Fibroblast of lung (primary cell): ENCODE results near the gene SLFN12L. TPM values are rescaled to one million over a fixed set of nuclear protein-coding genes. Genes with fewer than 3 reads are reported as not detected.
A peak's percentile ranks its signal among the peaks of the same experiment; 100 is the strongest.

Experiments used
- DNase-seq, 2 donors: peaks; one replicate each; pipeline versions ENCODE4 v3.0.0 to v3.0.0-alpha.2; 2010; ENCODE audit warnings: low read depth in 2 of 2
- H2AFZ ChIP-seq: 2 replicates; pipeline ENCODE4 v1.5.1; 2012; ENCODE audit warnings: low read length, control low read depth, inconsistent platforms
- H3K27ac ChIP-seq: 2 replicates; pipeline ENCODE4 v1.5.1; 2011; ENCODE audit warnings: low read length, control low read depth; ENCODE audit not compliant: insufficient read depth
- H3K27me3 ChIP-seq: 2 replicates; pipeline ENCODE4 v1.5.1; 2011; ENCODE audit warnings: mild to moderate bottlenecking, low read length; ENCODE audit not compliant: control insufficient read depth, insufficient read depth
- H3K36me3 ChIP-seq: 2 replicates; pipeline ENCODE4 v1.5.1; 2011; ENCODE audit warnings: low read length; ENCODE audit not compliant: control insufficient read depth, insufficient read depth
- H3K4me1 ChIP-seq: 2 replicates; pipeline ENCODE4 v1.5.1; 2011; ENCODE audit warnings: low read length; ENCODE audit not compliant: control insufficient read depth, insufficient read depth; ENCODE audit errors: extremely low read depth
- H3K4me2 ChIP-seq: 2 replicates; pipeline ENCODE4 v1.5.1; 2011; ENCODE audit warnings: low read length, control low read depth; ENCODE audit not compliant: insufficient read depth; ENCODE audit errors: extremely low read depth
- H3K4me3 ChIP-seq, 4 experiments: fragments of 200-600 bp in 1 of 4; sonication (generic) in 1 of 4; replicated peaks in 1 of 4; 2 replicates each; pipeline ENCODE4 v1.5.1; 2011 to 2016; ENCODE audit warnings: low read length in 4 of 4, low read depth in 3 of 4, mild to moderate bottlenecking in 3 of 4, control low read depth in 2 of 4, inconsistent platforms in 1 of 4, mixed read lengths in 1 of 4; ENCODE audit not compliant: insufficient read depth in 1 of 4; ENCODE audit errors: control extremely low read depth in 1 of 4
- H3K79me2 ChIP-seq: 2 replicates; pipeline ENCODE4 v1.5.1; 2012; ENCODE audit warnings: mild to moderate bottlenecking, low read length, inconsistent platforms; ENCODE audit not compliant: control insufficient read depth, insufficient read depth
- H3K9ac ChIP-seq: 2 replicates; pipeline ENCODE4 v1.5.1; 2011; ENCODE audit warnings: mild to moderate bottlenecking, low read length, control low read depth; ENCODE audit not compliant: insufficient read depth
- H3K9me3 ChIP-seq: 2 replicates; pipeline ENCODE4 v1.5.1; 2012; ENCODE audit warnings: low read depth, low read length; ENCODE audit not compliant: control insufficient read depth, insufficient read depth
- H4K20me1 ChIP-seq: 2 replicates; pipeline ENCODE4 v1.5.1; 2011; ENCODE audit warnings: low read length; ENCODE audit not compliant: control insufficient read depth, insufficient read depth; ENCODE audit errors: extremely low read depth
- EZH2 ChIP-seq: IDR thresholded peaks from 2 replicates; pipeline ENCODE4 v1.5.1; 2012; ENCODE audit warnings: low read length, control low read depth, mild to moderate bottlenecking; ENCODE audit errors: missing control alignments
- polyA plus RNA-seq, 2 donors: library from polyadenylated mRNA; depleted of rRNA in 1 of 2; stranded (reverse) in 1 of 2; unstranded in 1 of 2; fragments of >200 nt; gene quantifications; 2 replicates each; pipeline ENCODE4 v1.2.1, GENCODE V29; 2011 to 2012; ENCODE audit warnings: missing spikeins in 1 of 2
- total RNA-seq: library from RNA; depleted of rRNA; stranded (reverse); fragments of >200 nt; gene quantifications from 2 replicates; pipeline ENCODE4 v1.2.1, GENCODE V29; 2014
- TF ChIP-seq, protein P1 (sequence below), 2 donors: IDR thresholded peaks in 1 of 2; conservative IDR thresholded peaks in 1 of 2; 1 replicate in 1 of 2; 2 replicates in 1 of 2; pipeline ENCODE4 v1.5.1; 2011 to 2012; ENCODE audit warnings: low read length in 2 of 2, control low read depth in 1 of 2, inconsistent platforms in 1 of 2, low read depth in 1 of 2, mild to moderate bottlenecking in 1 of 2

SLFN12L gene
- total and polyA plus RNA-seq, 2 donors (not counting 1 experiment from before 2014, with no cell fraction given): 0.09 to 0.17 TPM

DNA sequence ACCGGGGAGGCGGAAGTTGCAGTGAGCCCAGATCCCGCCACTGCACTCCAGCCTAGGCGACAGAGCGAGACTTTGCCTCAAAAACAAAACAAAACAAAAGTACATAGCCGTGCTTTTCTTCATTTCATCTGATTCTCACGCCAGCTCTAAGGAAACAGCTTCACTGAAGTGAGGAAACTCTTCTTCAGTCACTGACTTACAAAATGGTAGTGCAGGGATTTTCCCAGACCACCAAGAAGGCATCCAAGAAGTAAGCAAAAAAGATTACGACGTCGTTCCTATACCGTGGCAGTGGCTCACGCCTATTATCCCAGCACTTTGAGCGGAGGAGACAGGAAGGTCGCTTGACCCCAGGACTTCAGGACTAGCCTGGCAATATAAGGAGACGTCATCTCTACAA is 48.5 kb downstream of the SLFN12L start:
- H2AFZ ChIP-seq: no peak overlapping the region
- H3K4me3 ChIP-seq: no peak overlapping the region
- H3K9me3 ChIP-seq: no peaks in the 10 kb centered on the region
- no peaks in the 10 kb centered on the region for H4K20me1 ChIP-seq
- no peak overlapping the region for H3K4me2 ChIP-seq
- H3K27ac ChIP-seq: no peak overlapping the region
- no peaks in the 10 kb centered on the region for H3K4me1 ChIP-seq
- H3K9ac ChIP-seq: no peak overlapping the region
- no peaks in the 10 kb centered on the region for H3K36me3 ChIP-seq
- DNase-seq: no peak
- TF ChIP-seq EZH2: no peak
- TF ChIP-seq, protein P1, sequence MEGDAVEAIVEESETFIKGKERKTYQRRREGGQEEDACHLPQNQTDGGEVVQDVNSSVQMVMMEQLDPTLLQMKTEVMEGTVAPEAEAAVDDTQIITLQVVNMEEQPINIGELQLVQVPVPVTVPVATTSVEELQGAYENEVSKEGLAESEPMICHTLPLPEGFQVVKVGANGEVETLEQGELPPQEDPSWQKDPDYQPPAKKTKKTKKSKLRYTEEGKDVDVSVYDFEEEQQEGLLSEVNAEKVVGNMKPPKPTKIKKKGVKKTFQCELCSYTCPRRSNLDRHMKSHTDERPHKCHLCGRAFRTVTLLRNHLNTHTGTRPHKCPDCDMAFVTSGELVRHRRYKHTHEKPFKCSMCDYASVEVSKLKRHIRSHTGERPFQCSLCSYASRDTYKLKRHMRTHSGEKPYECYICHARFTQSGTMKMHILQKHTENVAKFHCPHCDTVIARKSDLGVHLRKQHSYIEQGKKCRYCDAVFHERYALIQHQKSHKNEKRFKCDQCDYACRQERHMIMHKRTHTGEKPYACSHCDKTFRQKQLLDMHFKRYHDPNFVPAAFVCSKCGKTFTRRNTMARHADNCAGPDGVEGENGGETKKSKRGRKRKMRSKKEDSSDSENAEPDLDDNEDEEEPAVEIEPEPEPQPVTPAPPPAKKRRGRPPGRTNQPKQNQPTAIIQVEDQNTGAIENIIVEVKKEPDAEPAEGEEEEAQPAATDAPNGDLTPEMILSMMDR (conservative IDR thresholded peaks at IDR 0.05 in 1 of 2, IDR thresholded peaks at IDR 0.05 in 1 of 2; ENCODE audit: low read depth in 1 of 2, low read length in 2 of 2): no peak
- H3K79me2 ChIP-seq: no peaks in the 10 kb centered on the region
- H3K27me3 ChIP-seq: peaks cover 10% of the 10 kb centered on the region

- Histone ChIP-seq H3K9me3 (no peaks in the 10 kb centered on the region), H3K79me2 (no peaks in the 10 kb centered on the region), H3K9ac (no peak overlapping the region), H3K4me3 (peak overlapping the region; percentile 51 to 79 (median 60)), H3K4me2 (peak overlapping the region; percentile 97), H3K4me1 (no peaks in the 10 kb centered on the region), H3K36me3 (no peaks in the 10 kb centered on the region), H4K20me1 (no peaks in the 10 kb centered on the region), H3K27ac (no peak overlapping the region), H3K27me3 (peaks cover 5% of the 10 kb centered on the region), H2AFZ (peak overlapping the region; percentile 80)
- DNase-seq: peak; percentile 58 to 79
- TF ChIP-seq, protein P1 (conservative IDR thresholded peaks at IDR 0.05 in 1 of 2, IDR thresholded peaks at IDR 0.05 in 1 of 2; ENCODE audit: low read depth in 1 of 2, low read length in 2 of 2): no peak
- peak; percentile 66 for TF ChIP-seq EZH2
These were observed 50.4 kb downstream of the SLFN12L start for GRCh38 chr17:35486920-35487732.

GRCh38 chr17:35479271-35479670 is 58.2 kb downstream of the SLFN12L start:
- Histone ChIP-seq H3K4me3 (no peak overlapping the region), H4K20me1 (no peaks in the 10 kb centered on the region), H3K4me2 (no peak overlapping the region), H3K27ac (no peak overlapping the region), H3K4me1 (no peaks in the 10 kb centered on the region), H3K9ac (no peak overlapping the region), H3K36me3 (no peaks in the 10 kb centered on the region), H2AFZ (no peak overlapping the region), H3K9me3 (no peaks in the 10 kb centered on the region), H3K79me2 (no peaks in the 10 kb centered on the region), H3K27me3 (no peaks in the 10 kb centered on the region)
- TF ChIP-seq, protein P1 (conservative IDR thresholded peaks at IDR 0.05 in 1 of 2, IDR thresholded peaks at IDR 0.05 in 1 of 2; ENCODE audit: low read depth in 1 of 2, low read length in 2 of 2): no peak
- no peak for TF ChIP-seq EZH2
- DNase-seq: no peak
